GM12878 (cell line): ENCODE results near the gene ODF2L.

Source experiments
- CHD1 ChIP-seq: IDR thresholded peaks from 2 replicates; pipeline ENCODE4 v1.6.1; 2012; ENCODE audit warnings: low read depth, low read length, improper control_type of control experiment
- CHD2 ChIP-seq: IDR thresholded peaks from 2 replicates; pipeline ENCODE4 v1.6.1; 2011; ENCODE audit warnings: low read depth, low read length, improper control_type of control experiment, borderline replicate concordance
- EP300 ChIP-seq, 2 experiments: fragments of 150-350 bp in 1 of 2; IDR thresholded peaks; 2 replicates each; pipeline ENCODE4 v1.6.1; 2011 to 2012; ENCODE audit warnings: low read depth in 2 of 2, low read length in 2 of 2, borderline replicate concordance in 1 of 2, improper control_type of control experiment in 1 of 2, inconsistent platforms in 1 of 2; ENCODE audit not compliant: control insufficient read depth in 1 of 2
- HDGF ChIP-seq: fragments of 450-650 bp; IDR thresholded peaks from 2 replicates; pipeline ENCODE4 v1.6.1; 2016; ENCODE audit warnings: antibody characterized with exemption
- IRF3 ChIP-seq: fragments of 450-650 bp; IDR thresholded peaks from 2 replicates; pipeline ENCODE4 v1.6.1; 2014; ENCODE audit warnings: mild to moderate bottlenecking
- NFIC ChIP-seq: IDR thresholded peaks from 2 replicates; pipeline ENCODE4 v1.6.1; 2012; ENCODE audit warnings: low read depth, mild to moderate bottlenecking, inconsistent platforms, low read length, moderate library complexity
- POLR2A ChIP-seq: IDR thresholded peaks from 2 replicates; pipeline ENCODE4 v1.6.1; 2011; ENCODE audit warnings: low read depth, mild to moderate bottlenecking, low read length
- RBBP5 ChIP-seq: fragments of 200-600 bp; sonication (generic); conservative IDR thresholded peaks from 2 replicates; pipeline ENCODE4 v1.6.1; 2016
- USF1 ChIP-seq: IDR thresholded peaks from 2 replicates; pipeline ENCODE4 v1.6.1; 2011; ENCODE audit warnings: borderline replicate concordance, low read depth, mild to moderate bottlenecking, moderate library complexity, mixed read lengths, low read length; ENCODE audit not compliant: insufficient read depth; ENCODE audit errors: extremely low read length
- TF ChIP-seq, protein P1 (sequence below): IDR thresholded peaks from 2 replicates; pipeline ENCODE4 v1.6.1; 2012; ENCODE audit warnings: low read depth, low read length, improper control_type of control experiment
- TF ChIP-seq, protein P2 (sequence below), 3 experiments: IDR thresholded peaks in 2 of 3; conservative IDR thresholded peaks in 1 of 3; 2 replicates each; pipeline ENCODE4 v1.5.1; 2011; ENCODE audit warnings: low read depth in 3 of 3, low read length in 3 of 3, mild to moderate bottlenecking in 3 of 3, control low read depth in 2 of 3, moderate library complexity in 2 of 3, inconsistent platforms in 1 of 3, mixed read lengths in 1 of 3; ENCODE audit not compliant: control insufficient read depth in 2 of 3, insufficient read depth in 1 of 3; ENCODE audit errors: extremely low read depth in 1 of 3
- TF ChIP-seq, protein P3 (sequence below): fragments of 450-650 bp; IDR thresholded peaks from 2 replicates; pipeline ENCODE4 v1.6.1; 2017; ENCODE audit warnings: mild to moderate bottlenecking
- TF ChIP-seq, protein P4 (sequence below): IDR thresholded peaks from 2 replicates; pipeline ENCODE4 v1.6.1; 2011; ENCODE audit warnings: low read depth, low read length, improper control_type of control experiment, borderline replicate concordance
- TF ChIP-seq, protein P5 (sequence below): fragments of 450-650 bp; IDR thresholded peaks from 2 replicates; pipeline ENCODE4 v1.6.1; 2018; ENCODE audit warnings: borderline replicate concordance, mild to moderate bottlenecking; ENCODE audit not compliant: partially characterized antibody

DNA sequence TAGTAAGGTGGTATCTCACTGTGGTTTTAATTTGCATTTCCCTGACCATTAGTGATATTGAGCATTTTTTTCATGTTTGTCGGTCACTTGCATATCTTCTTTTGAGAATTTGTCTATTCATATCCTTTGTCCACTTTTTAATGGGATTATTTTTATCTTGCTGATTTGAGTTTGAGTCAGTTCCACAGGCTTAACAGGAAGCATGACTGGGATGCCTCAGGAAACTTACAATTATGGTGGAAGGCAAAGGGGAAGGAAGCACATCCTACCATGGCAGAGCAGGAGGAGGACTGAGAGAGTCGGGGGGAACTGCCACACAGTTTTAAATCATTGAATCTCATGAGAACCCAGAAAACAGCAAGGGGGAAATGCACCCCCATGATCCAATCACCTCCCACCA is 51.1 kb downstream of the ODF2L start:
- no peak for TF ChIP-seq NFIC
- no peak for TF ChIP-seq EP300 (IDR thresholded peaks at IDR 0.05; ENCODE audit: borderline replicate concordance in 1 of 2, control insufficient read depth in 1 of 2, low read depth in 2 of 2, low read length in 2 of 2)
- TF ChIP-seq, protein P1, sequence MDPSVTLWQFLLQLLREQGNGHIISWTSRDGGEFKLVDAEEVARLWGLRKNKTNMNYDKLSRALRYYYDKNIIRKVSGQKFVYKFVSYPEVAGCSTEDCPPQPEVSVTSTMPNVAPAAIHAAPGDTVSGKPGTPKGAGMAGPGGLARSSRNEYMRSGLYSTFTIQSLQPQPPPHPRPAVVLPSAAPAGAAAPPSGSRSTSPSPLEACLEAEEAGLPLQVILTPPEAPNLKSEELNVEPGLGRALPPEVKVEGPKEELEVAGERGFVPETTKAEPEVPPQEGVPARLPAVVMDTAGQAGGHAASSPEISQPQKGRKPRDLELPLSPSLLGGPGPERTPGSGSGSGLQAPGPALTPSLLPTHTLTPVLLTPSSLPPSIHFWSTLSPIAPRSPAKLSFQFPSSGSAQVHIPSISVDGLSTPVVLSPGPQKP: no peak
- no peak for TF ChIP-seq RBBP5
- no peak for TF ChIP-seq POLR2A
- TF ChIP-seq HDGF: no peak
- TF ChIP-seq, protein P2, sequence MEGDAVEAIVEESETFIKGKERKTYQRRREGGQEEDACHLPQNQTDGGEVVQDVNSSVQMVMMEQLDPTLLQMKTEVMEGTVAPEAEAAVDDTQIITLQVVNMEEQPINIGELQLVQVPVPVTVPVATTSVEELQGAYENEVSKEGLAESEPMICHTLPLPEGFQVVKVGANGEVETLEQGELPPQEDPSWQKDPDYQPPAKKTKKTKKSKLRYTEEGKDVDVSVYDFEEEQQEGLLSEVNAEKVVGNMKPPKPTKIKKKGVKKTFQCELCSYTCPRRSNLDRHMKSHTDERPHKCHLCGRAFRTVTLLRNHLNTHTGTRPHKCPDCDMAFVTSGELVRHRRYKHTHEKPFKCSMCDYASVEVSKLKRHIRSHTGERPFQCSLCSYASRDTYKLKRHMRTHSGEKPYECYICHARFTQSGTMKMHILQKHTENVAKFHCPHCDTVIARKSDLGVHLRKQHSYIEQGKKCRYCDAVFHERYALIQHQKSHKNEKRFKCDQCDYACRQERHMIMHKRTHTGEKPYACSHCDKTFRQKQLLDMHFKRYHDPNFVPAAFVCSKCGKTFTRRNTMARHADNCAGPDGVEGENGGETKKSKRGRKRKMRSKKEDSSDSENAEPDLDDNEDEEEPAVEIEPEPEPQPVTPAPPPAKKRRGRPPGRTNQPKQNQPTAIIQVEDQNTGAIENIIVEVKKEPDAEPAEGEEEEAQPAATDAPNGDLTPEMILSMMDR (IDR thresholded peaks at IDR 0.05 in 2 of 3, conservative IDR thresholded peaks at IDR 0.05 in 1 of 3; ENCODE audit: control insufficient read depth in 2 of 3, extremely low read depth in 1 of 3, insufficient read depth in 1 of 3, low read depth in 3 of 3, low read length in 3 of 3): no peak
- no peak for TF ChIP-seq USF1
- TF ChIP-seq, protein P3, sequence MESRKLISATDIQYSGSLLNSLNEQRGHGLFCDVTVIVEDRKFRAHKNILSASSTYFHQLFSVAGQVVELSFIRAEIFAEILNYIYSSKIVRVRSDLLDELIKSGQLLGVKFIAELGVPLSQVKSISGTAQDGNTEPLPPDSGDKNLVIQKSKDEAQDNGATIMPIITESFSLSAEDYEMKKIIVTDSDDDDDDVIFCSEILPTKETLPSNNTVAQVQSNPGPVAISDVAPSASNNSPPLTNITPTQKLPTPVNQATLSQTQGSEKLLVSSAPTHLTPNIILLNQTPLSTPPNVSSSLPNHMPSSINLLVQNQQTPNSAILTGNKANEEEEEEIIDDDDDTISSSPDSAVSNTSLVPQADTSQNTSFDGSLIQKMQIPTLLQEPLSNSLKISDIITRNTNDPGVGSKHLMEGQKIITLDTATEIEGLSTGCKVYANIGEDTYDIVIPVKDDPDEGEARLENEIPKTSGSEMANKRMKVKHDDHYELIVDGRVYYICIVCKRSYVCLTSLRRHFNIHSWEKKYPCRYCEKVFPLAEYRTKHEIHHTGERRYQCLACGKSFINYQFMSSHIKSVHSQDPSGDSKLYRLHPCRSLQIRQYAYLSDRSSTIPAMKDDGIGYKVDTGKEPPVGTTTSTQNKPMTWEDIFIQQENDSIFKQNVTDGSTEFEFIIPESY: no peak
- TF ChIP-seq, protein P4, sequence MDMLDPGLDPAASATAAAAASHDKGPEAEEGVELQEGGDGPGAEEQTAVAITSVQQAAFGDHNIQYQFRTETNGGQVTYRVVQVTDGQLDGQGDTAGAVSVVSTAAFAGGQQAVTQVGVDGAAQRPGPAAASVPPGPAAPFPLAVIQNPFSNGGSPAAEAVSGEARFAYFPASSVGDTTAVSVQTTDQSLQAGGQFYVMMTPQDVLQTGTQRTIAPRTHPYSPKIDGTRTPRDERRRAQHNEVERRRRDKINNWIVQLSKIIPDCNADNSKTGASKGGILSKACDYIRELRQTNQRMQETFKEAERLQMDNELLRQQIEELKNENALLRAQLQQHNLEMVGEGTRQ: no peak
- TF ChIP-seq CHD1: no peak
- no peak for TF ChIP-seq IRF3
- TF ChIP-seq CHD2: no peak
- TF ChIP-seq, protein P5, sequence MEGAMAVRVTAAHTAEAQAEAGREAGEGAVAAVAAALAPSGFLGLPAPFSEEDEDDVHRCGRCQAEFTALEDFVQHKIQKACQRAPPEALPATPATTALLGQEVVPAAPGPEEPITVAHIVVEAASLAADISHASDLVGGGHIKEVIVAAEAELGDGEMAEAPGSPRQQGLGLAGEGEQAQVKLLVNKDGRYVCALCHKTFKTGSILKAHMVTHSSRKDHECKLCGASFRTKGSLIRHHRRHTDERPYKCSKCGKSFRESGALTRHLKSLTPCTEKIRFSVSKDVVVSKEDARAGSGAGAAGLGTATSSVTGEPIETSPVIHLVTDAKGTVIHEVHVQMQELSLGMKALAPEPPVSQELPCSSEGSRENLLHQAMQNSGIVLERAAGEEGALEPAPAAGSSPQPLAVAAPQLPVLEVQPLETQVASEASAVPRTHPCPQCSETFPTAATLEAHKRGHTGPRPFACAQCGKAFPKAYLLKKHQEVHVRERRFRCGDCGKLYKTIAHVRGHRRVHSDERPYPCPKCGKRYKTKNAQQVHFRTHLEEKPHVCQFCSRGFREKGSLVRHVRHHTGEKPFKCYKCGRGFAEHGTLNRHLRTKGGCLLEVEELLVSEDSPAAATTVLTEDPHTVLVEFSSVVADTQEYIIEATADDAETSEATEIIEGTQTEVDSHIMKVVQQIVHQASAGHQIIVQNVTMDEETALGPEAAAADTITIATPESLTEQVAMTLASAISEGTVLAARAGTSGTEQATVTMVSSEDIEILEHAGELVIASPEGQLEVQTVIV: no peak
